ENCODE measurements around the gene NR4A1.

The NR4A1 gene

DNA sequence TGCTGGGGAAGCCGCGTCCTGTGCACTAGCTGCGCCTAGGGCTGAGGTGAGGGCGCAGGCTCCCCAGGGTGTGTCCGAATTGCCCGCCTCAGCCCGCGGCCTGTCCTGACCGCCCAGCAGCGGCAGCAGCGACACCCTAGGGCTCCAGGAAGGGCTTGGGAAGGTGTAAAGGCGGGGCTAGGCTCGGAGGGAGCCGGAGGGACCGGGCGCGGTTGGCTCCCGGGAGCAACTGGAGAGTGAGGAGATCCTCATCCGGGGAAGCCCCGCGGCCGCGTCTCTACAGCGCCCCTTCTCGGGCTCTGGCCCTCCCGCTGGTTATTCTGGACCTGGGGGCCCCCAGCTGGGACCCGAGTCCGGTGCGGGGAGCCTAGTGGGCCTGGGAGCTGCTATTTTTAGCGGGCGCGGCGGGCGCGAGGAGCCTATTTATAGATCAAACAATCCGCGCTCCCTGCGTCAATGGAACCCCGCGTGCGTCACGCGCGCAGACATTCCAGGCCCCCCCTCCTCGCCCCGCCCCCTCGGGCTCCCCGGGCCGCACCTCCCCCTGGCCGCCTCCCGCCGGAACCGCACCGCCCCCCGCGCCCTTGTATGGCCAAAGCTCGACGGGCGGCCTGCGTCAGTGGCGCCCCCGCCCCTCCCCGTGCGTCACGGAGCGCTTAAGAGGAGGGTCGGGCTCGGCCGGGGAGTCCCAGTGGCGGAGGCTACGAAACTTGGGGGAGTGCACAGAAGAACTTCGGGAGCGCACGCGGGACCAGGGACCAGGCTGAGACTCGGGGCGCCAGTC is at the start of gene NR4A1:
Gene NR4A1 (plus strand): TSS at position 685 of the 784 bp plus-strand sequence. CDS start 2,887 bp downstream, outside the sequence.
- DNase-seq (ENCODE audit: low read depth): peak; percentile 99

DNA sequence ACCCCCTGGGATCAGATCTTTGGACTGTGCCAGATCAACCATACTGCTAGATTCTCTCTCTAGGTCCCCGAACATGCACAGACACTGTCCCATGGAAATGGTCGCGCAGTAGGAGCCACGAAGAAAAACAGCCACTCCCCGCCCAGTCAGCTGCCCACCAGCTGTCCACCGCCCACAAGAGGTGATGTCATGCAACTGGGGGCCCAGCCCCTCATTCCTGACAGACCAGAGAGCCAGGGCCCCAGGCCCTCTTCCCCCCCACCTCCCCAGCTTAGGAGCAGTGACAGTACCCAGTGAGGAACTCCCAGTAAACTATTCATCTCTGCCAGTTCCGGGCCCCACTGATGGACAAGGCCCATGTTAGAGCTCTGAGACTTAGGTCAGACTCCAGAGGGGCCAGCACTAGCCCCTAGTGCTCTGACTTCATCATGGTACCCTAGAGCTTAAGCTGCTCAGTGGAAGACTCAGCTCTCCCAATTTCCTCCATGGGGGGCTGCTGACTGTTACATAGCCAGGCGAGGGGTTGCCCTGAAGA is 48.2 kb upstream of the NR4A1 start:
- no peak for DNase-seq (ENCODE audit: low read depth)

DNA sequence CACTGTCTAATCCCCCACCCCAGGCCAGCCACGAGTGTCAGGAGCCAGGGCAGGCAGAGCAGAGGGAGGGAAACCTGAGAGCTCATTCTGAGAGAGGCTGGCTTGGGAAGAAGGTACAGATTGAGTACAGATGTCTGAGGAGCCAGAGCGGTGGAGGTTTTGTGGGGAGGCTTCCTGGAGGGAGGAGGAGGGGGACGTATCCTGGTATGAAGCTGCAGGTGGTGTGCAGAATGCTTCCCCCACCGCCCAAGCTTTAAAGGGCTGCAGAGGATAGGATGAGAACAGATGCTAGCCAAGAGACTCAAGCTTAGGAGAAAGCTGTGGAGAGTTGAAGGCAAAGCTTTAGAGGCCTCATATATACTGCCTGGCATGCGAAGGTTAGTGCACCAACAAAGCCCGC is 47.7 kb upstream of the NR4A1 start:
- DNase-seq (ENCODE audit: low read depth): no peak

DNA sequence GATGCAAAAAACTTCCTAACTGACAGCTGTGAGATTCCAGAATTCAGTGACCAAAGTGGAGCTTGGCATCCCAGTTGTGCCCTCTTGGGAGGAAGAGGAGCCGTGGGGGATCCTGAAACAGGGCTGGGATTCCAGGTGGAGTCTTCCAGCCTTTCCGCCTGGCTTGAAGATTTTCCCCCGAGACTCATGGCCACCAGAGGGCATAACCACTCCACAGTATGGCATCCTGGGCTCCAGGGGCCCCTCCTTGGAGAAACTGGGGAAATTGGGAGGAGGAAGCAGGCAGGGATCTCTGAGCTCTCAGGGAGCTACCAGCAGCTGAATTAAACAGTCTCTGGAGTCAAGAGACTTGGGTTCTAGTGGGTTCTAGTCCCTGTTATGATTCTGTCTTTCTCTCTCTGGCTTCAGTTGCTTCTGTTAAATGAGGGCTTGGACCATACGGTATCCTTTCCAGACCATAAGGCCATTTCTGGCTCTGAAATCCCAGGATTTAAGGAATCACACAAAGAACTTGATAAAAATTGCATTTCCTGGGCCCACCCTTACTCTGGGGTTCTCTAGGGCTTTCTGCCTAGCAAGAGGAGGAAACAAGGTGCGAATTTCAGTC is 47.1 kb upstream of the NR4A1 start:
- no peak for DNase-seq (ENCODE audit: low read depth)

DNA sequence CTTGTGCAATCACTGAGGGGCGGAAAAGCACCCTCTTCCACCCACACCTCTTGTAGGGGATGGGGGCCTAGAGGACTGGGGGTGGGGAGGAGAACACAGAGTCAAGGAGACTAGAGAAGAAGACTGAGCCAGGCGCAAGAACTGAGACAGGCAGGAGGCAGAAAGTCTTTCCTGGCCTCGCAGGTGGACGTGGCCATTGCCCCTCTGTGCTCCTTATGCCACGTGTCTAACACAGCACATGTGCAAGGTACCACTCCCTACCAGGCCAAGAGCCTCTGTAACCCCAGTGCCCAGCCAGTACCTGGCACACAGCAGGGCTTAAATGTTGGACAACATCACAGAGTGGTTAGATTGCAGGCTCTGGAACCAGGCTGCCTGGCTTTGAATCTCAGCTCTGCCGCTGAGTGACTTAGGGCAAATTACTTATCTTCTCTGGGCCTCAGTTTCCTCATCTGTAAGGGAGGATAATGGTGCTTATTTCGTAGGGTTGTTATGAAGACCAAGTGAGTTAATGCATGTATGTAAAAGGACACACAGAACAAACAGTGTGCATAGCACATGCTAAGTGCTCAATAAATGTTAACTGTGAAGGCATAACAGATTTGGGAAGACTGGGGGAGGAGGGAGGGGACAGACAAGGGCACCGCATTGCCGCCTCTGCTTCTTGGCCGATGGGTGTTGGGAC is 45.9 kb upstream of the NR4A1 start:
- no peak for DNase-seq (ENCODE audit: low read depth)

DNA sequence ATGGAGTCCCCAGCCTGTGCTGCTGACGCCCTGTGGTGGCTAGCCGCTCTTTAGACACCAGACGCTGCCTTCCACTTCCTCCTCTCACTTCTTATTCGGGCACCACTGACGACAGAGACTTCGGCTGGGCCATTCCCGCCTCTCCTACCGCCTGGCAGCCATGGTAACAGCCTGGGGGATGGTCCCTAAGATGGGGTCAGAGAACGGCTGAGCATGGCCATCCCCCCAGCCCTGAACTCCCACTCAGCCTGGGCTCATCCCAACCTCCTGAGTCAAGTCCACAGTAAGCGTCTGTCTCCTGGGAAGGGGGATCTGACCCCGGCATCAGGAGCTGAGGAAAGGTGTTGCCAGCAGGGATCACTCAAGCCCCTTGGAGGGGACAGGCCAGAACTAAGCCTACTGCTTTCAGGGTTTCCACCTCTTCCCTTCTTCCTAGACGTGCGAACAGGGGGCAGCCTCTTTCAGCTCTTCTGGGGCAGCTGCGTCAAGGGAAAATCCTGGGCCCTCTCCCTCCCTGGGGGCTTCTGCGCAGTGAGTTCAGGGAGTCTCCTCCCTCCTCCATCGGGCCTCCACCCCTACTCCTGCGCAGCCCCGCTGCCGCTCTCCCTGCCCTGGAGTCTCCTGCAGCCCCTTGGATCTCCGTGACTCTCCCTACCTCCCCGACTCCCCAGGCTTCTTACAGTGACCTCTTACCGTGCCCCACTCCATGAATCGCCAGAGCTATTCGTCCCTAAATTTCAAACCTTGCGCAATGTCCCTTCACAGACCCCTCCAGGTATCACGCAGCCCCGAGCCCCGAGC is 45.1 kb upstream of the NR4A1 start:
- DNase-seq (ENCODE audit: low read depth): no peak

DNA sequence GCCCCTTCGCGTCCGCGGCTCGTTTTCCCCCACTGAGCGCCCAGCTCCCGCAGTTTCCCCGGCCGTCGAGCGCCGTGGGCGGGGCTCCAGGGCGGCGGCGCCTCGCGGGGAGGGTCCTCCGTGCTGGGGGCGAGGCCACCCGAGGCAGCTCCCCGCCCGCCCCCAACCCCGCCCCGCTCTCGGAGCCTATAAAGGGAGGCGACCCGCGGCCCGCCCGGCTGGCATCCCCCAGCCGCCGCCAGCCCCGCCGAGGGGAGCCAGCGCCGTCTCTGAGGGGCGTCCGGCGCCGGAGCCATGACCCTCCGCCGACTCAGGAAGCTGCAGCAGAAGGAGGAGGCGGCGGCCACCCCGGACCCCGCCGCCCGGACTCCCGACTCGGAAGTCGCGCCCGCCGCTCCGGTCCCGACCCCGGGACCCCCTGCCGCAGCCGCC is 44.5 kb upstream of the NR4A1 start, which contains the start of gene TAMALIN:
Gene TAMALIN (plus strand): TSS at position 221 of the 432 bp plus-strand sequence. CDS start 74 bp downstream, at position 295.
- peak; percentile 69 for DNase-seq (ENCODE audit: low read depth)

DNA sequence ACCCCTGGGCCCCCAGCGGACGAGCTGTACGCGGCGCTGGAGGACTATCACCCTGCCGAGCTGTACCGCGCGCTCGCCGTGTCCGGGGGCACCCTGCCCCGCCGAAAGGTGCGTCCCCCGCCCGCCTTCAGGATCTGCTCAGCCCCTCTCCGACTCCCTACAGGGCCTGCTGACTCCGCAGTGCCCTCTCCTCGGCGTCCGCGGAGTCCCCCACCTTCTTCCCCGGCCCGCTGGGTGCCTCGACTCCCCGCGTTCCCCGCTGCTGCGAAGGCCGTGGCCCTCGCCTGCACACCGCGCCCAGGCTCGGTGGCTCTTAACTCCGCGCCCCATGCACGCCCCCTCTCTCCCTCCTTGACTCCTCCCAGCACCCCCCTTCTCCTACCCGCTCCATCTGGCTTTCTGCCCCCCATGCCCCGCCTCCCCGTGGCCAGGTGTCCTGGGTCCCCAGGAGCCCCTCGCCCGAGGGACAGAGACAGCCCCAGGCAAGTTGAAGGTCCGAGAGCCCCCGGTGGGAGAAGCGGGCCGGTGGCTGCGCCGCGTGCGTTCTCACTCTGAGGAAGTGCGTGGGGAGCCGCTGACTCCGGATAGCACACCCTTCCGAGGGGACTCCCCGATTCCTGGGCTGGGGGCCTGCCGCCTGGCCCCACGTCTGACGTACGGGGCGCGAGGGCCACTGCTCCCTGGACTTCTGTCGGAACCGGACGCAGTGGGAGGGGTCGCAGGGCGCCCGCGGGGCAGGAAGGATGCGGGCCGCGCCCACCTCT is 43.9 kb upstream of the NR4A1 start:
- peak; percentile 25 for DNase-seq (ENCODE audit: low read depth)

DNA sequence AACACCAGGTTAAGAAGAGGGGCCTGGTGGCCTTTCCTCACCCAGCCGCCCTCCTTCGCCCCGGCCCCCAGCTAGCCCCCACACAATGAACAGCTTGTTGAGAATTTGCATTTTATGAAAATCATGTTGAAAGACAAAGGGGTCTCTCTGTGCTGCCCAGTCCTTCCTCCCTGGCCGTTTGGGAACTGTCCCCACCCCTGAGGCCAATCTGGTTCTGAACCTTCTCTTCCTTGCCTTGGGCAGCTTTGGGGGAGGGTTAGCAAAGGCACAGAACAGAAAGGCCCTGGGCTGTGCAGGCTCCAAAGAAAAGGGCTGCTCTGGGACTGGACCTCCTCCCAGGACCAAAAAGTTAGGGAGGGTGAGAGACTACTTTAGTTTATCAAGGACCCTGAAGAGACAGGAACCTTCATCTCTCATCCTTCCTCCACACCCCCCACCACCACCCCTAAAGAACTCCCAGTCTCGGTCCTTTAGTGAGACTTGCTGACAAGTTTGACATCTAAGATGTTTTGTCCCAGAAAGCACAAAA is 43.2 kb upstream of the NR4A1 start:
- DNase-seq (ENCODE audit: low read depth): no peak

DNA sequence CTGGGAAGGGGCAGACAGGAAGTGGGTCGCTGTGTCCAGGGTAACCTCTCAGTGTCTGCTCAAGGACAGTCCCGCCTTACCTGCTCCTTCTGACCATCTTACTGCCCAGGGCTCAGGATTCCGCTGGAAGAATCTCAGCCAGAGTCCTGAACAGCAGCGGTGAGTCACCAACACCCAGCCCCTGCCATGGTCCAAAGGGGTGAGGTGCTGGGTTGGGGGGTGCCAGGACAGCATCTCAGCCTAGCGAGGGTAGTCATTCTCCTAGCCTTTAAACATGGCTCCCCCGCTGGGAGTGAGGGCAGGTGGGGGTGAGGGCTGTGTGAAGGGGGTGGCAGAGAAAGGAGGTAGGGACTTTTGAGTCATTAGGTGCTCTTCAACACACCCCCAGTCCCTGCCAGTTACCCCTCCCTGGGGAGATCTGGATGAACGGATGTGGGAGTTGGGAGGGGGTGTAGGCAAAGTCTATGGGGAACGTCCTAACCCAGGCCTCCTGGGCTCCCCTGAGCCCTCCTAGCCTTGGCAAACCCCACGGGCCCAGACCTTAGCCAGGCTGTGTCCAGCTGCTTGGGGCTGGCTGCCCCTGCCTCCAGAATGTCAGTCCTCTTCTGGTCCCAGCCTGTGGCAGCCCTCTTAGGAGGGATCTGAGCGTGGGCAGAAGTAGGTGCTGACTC is 42.0 kb upstream of the NR4A1 start:
- DNase-seq (ENCODE audit: low read depth): no peak

DNA sequence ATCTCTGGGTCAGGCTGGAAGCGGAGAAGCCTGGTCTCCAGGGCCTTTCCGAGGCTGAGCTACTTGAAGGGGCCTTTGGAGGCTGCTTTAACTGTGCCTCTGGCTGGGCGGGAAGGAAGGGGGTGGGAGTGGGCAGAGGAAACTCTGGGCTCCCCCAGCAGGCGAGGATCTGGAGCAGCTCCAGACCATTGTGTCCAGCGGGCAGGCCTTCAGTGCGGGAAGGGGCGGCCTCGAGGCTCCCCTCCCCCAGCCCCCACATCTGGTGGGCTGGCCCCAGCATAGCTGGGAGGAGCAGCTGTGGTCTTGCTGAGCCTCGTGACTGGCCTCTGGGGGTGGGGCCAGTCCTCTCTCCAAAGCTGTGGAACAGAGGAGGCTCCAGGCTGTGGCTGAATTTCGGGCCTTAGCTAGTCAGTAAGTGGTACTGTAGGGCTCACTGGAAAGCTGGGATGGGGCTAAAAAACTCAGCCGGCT is 41.1 kb upstream of the NR4A1 start:
- no peak for DNase-seq (ENCODE audit: low read depth)

DNA sequence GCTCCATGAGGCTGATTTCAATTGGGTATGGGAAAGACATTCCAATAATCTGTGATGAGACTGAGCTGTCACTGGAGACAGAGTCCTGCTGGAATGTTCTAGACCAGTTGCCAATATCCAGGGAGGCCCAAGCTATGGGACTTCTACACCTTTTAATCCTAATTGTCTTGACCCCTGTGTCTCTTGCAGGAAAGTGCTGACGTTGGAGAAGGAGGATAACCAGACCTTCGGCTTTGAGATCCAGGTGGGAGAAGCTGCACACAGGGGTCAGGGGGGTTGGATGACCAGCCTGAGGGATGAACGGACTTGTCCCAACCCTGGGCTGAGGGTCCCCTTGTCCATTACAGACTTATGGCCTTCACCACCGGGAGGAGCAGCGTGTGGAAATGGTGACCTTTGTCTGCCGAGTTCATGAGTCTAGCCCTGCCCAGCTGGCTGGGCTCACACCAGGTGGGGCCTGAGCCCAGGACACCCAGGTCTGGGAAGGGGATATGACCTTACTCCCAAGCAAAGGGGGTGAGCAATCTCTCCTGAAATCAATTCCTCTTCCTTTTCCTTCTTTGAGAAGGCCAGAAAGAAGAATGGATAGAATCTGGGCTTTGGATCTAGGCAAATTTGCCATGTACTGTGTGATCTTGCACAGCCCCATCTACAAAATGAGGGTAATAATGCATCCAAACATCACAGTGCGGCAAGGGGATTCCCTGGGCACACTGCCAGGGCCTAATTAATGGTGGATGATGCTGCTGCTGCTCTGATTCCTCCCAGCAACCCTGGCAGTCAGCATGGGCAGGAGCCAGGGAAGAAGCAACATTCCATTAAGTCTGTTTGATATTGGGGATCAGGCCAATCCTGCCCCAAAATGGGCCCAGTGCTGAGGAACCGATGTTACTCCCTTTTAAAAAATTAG is 40.3 kb upstream of the NR4A1 start:
- no peak for DNase-seq (ENCODE audit: low read depth)

DNA sequence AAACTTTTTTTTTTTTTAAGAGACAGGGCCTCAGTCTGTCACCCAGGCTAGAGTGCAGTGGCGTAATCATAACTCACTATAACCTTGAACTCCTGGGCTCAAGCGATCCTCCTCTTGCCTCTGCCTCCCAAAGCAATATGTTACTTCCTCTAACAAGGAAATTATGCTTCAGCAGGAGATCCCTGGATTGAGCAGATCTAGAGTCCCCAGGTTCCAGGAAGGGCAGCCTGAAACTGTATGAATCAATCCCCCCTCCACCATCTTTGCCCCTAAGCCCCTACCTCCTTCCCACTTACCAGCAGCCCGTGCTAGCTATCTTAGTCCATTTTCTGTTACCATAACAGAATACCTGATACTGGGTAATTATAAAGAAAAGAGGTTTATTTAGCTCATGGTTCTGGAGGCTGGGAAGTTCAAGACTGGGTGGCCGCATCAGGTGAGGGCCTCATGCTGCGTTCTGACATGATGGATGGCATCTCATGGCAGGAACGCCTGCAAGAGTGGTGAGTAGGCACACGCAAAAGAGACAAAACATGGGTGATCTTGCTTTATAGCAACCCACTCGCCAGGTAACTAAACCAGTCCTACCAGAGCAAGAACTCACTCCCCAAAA is 39.5 kb upstream of the NR4A1 start:
- no peak for DNase-seq (ENCODE audit: low read depth)

DNA sequence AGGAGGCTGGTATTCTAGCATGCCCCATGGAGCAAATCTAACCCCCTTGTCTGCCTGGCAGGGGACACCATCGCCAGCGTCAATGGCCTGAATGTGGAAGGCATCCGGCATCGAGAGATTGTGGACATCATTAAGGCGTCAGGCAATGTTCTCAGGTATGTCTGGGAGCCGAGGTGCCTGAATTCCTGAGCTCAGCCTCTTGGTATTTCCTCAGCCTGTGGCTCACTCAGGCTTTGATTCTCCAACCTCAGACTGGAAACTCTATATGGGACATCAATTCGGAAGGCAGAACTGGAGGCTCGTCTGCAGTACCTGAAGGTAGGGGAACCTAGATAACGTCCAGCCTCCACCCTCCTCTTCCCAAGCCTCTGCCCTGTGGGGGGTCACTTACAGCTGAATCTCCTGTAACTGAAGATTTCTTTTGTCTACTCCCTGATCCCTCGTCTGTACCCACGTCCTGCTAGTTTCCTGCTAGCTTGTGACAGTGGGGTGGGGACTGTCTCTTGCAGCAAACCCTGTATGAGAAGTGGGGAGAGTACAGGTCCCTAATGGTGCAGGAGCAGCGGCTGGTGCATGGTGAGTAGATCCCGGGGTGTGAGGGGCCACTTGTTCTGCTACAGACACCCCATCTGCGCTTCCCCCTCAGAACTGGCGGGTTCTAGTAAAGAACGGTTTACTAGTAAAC is 37.5 kb upstream of the NR4A1 start:
- DNase-seq (ENCODE audit: low read depth): no peak

DNA sequence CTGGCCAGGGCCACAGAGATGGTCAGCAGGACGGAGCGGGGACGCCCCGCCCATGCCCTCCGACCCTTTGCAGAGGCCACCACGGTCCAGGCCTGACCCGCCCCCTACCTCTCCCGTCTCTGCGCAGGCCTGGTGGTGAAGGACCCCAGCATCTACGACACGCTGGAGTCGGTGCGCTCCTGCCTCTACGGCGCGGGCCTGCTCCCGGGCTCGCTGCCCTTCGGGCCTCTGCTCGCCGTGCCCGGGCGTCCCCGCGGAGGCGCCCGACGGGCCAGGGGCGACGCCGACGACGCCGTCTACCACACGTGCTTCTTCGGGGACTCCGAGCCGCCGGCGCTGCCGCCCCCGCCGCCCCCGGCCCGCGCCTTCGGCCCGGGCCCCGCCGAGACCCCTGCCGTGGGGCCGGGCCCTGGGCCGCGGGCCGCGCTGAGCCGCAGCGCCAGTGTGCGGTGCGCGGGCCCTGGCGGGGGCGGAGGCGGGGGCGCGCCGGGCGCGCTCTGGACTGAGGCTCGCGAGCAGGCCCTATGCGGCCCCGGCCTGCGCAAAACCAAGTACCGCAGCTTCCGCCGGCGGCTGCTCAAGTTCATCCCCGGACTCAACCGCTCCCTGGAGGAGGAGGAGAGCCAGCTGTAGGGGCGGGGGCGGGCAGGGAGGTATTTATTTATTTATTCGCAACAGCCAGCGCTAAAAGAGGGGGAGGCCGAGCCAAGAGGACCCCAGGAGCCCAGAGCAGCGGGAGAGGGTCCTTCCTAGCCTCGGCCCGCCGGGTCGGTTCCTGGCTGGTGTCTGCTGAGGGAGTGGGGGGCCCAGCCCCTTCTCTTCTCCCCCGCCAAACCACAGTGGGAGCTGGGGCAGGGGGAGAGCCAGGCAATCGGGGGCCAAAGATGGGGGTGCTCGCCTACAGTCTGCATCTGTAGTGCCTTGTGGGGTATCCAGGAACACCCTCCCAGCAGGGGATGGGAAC is 36.4 kb upstream of the NR4A1 start:
- no peak for DNase-seq (ENCODE audit: low read depth)

DNA sequence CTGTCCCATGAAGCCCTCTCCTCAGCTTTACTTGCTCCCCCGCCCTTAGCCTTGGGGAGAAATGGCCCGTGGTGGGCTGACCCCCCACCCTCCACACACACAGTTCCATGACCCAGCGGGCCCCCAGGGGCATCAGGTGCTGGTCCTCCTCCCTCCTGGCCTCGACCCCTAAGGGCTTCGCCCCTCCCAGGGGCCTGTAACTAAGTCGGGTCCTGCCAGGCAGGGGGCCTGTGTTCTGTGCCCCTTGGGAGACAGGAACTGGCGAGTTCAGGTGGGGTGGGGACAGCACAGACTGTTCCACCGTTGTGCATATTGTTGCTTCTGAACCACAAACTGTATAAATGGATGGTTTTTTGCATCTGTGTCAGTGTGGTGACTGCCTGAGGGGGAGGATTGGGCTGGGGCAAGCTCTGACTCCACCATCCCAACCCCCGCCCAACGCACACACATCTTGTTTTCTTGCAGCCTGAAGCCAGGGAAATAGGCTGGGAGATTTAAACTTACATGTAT is 35.7 kb upstream of the NR4A1 start:
- DNase-seq (ENCODE audit: low read depth): no peak

Data from stimulated activated CD8-positive, alpha-beta memory T cell treated with anti-CD3 and anti-CD28 coated beads, Interleukin-12 subunit alpha, Interleukin-12 subunit beta, amount 100 ng/mL, for 1 hour (primary cell).